K562 (cell line): Measurements from ENCODE around the gene PIK3R4. TPM values are rescaled to one million over a fixed set of nuclear protein-coding genes. Genes with fewer than 3 reads are reported as not detected.

ENCODE experiments used
- ASH1L ChIP-seq: fragments of 450-650 bp; IDR thresholded peaks from 2 replicates; pipeline ENCODE4 v1.6.1; 2018; ENCODE audit warnings: borderline replicate concordance, mild to moderate bottlenecking, low read depth; ENCODE audit not compliant: partially characterized antibody
- CBX8 ChIP-seq: fragments of 200-600 bp; sonication (generic); IDR thresholded peaks from 2 replicates; pipeline ENCODE4 v1.6.1; 2012; ENCODE audit warnings: borderline replicate concordance, mixed run types, low read depth, mild to moderate bottlenecking, moderate library complexity, mixed read lengths, low read length, control low read depth, inconsistent platforms; ENCODE audit not compliant: poor library complexity, severe bottlenecking; ENCODE audit errors: extremely low read depth
- E2F4 ChIP-seq: sonication (generic); formaldehyde crosslinking; IDR thresholded peaks from 2 replicates; pipeline ENCODE4 v1.8.0; 2022; ENCODE audit warnings: mild to moderate bottlenecking, low read depth, missing genetic modification reagents
- GTF2A2 ChIP-seq: IDR thresholded peaks from 2 replicates; pipeline ENCODE4 v1.6.1; 2016; ENCODE audit warnings: mild to moderate bottlenecking, missing genetic modification characterization, missing compliant biosample characterization
- HNRNPL ChIP-seq: fragments of 200-400 bp; formaldehyde crosslinking; IDR thresholded peaks from 2 replicates; pipeline ENCODE4 v1.6.1; 2017; ENCODE audit warnings: low read depth, mild to moderate bottlenecking, low read length
- IRF2 ChIP-seq: sonication (generic); formaldehyde crosslinking; IDR thresholded peaks from 2 replicates; pipeline ENCODE4 v1.8.1; 2022; ENCODE audit warnings: mild to moderate bottlenecking, missing genetic modification reagents
- KDM4B ChIP-seq, 2 experiments: fragments of 450-650 bp in 1 of 2; sonication (generic) in 1 of 2; IDR thresholded peaks; 2 replicates each; pipeline ENCODE4 v1.6.1; 2016 to 2017; ENCODE audit warnings: borderline replicate concordance in 2 of 2, antibody characterized with exemption in 1 of 2, low read depth in 1 of 2, mild to moderate bottlenecking in 1 of 2
- OTX1 ChIP-seq: fragments of 450-650 bp; formaldehyde crosslinking; IDR thresholded peaks from 2 replicates; pipeline ENCODE4 v1.4.0; 2022; ENCODE audit warnings: mild to moderate bottlenecking
- PREB ChIP-seq: sonication (generic); formaldehyde crosslinking; IDR thresholded peaks from 2 replicates; pipeline ENCODE4 v1.8.1; 2023; ENCODE audit warnings: mild to moderate bottlenecking, missing genetic modification reagents
- RB1 ChIP-seq: fragments of 450-650 bp; IDR thresholded peaks from 2 replicates; pipeline ENCODE4 v1.6.1; 2017; ENCODE audit warnings: low read depth, mild to moderate bottlenecking
- SMAD2 ChIP-seq: fragments of 150-350 bp; IDR thresholded peaks from 2 replicates; pipeline ENCODE4 v1.6.1; 2014; ENCODE audit warnings: low read depth, mild to moderate bottlenecking, low read length
- TRIM28 ChIP-seq: fragments of 450-650 bp; IDR thresholded peaks from 2 replicates; pipeline ENCODE4 v1.6.1; 2017
- VEZF1 ChIP-seq: fragments of 200-800 bp; sonication (Bioruptor generic); IDR thresholded peaks from 2 replicates; pipeline ENCODE4 v1.6.1; 2017; ENCODE audit warnings: missing genetic modification characterization, missing compliant biosample characterization
- ZBTB49 ChIP-seq: sonication (generic); formaldehyde crosslinking; IDR thresholded peaks from 2 replicates; pipeline ENCODE4 v1.8.0; 2022; ENCODE audit warnings: missing genetic modification reagents, mild to moderate bottlenecking, borderline replicate concordance
- ZHX1 ChIP-seq: fragments of 150-350 bp; conservative IDR thresholded peaks from 2 replicates; pipeline ENCODE4 v1.6.1; 2014; ENCODE audit warnings: low read length
- ZNF511 ChIP-seq: sonication (generic); formaldehyde crosslinking; IDR thresholded peaks from 2 replicates; pipeline ENCODE4 v1.8.0; 2022; ENCODE audit warnings: mild to moderate bottlenecking, missing genetic modification reagents
- polyA plus RNA-seq, 8 experiments: library from polyadenylated mRNA; depleted of rRNA in 4 of 8; stranded (reverse) in 5 of 8; unstranded in 3 of 8; fragments of >200 nt; fragmentation: Nextera tagmentation in 2 of 8; fragmentation: Illumina TruSeq in 1 of 8; extraction: Ambion mirVana in 2 of 8; extraction: Trizol in 1 of 8; gene quantifications; 2 replicates each; pipeline versions ENCODE4 v1.2.1 to v1.2.3, GENCODE V29; 2011 to 2014; ENCODE audit warnings: inconsistent platforms in 1 of 8, missing spikeins in 1 of 8
- total RNA-seq, 7 experiments: library from RNA; depleted of rRNA in 6 of 7; stranded (reverse); fragments of >200 nt in 6 of 7; fragmentation: Illumina TruSeq in 2 of 7; extraction: Trizol in 2 of 7; gene quantifications; 2 replicates each; pipeline versions ENCODE4 v1.2.1 to v1.2.3, GENCODE V29; 2011 to 2021; ENCODE audit warnings: low replicate concordance in 1 of 7

The PIK3R4 gene
- total and polyA plus RNA-seq, 9 of the 15 experiments (the other 6 are each of a cell fraction or from before 2014, with no cell fraction given): 20.6 to 45.8 (median 26.0) TPM

- TF ChIP-seq PREB (CRISPR knock-in tag) (no peak), HNRNPL (no peak), ZHX1 (no peak), SMAD2 (no peak), KDM4B (IDR thresholded peaks at IDR 0.05; ENCODE audit: borderline replicate concordance in 2 of 2, low read depth in 1 of 2) (no peak), OTX1 (CRISPR knock-in tag) (no peak), ZNF511 (CRISPR knock-in tag) (no peak), RB1 (no peak), GTF2A2 (tag) (no peak), TRIM28 (no peak), E2F4 (CRISPR knock-in tag) (no peak), IRF2 (CRISPR knock-in tag) (no peak), CBX8 (no peak), VEZF1 (peak; percentile 31; the same call in 1 of the 2 replicates), ZBTB49 (CRISPR knock-in tag) (no peak), ASH1L (no peak)
Measured at GRCh38 chr3:130677343-130677742, 69.3 kb downstream of the PIK3R4 start (continued).
